Central memory CD4-positive, alpha-beta T cell (primary cell): ENCODE results near the gene JTB.

Experiments
- DNase-seq: peaks from one replicate; pipeline ENCODE4 v3.0.0; 2022

JTB gene

DNA sequence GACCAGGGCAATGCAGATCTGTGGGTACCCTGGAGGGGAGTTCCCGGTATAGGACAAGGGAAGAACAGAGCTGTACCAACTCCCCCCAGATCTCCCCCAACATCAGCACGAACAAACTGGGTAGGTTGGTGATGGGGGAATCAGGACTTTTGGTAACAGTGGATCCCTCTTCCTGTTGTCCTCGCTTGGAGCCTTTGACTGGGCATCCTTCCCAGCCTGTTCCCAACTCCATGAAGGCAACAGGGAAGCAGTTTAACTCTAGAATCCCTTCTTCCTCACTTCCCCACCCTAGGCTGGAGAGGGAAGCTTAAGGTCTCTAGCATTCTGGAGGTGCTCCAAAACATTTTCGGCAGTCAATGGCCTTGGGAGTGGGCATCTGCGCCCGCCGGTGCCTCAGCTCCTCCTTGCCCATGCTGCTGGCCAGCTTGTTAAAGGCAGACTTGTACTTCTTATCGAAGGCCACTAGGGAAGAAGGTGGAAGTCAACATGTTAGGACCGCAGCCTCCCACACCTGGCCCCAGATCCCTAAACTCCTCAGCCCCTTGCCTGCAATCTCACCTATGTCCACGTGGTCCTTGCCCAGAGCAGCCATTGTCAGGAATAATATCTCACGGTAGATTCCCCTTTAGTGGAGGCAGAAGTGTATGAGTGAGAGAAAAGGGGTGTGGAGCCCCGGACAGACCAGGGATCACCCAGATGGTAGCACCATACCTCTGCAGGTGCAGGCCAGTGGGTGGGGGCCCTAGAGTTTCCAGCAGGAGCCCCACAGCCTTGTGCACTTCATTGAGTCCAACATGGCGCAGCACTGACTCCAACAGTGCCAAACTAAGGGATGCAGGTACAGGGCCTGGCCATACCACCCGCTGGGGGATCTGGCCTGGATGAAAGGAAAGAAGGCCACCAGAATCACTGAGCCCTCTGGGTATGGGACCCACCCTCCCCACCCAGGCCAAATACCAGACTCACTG is 47.2 kb downstream of the JTB start:
- DNase-seq = no peak

DNA sequence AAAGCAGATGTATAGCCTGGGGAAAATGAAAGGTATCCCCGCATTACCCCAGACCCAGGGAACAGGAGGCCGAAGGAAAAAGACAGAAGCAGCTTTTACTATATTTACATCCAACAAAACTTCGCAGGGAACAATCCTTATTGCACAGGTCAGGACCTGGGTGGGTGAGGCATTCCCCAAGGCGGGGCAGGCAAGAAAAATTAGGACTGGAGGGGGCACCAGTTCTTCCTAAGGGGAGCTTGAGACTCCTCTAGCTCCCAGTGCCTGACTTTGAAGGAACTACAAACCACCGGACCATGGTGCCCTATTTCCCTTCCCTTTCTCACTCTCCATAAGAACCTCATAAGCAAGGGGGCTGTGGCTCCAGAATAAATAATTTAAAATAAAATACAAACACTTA is 48.0 kb downstream of the JTB start:
- DNase-seq = no peak

DNA sequence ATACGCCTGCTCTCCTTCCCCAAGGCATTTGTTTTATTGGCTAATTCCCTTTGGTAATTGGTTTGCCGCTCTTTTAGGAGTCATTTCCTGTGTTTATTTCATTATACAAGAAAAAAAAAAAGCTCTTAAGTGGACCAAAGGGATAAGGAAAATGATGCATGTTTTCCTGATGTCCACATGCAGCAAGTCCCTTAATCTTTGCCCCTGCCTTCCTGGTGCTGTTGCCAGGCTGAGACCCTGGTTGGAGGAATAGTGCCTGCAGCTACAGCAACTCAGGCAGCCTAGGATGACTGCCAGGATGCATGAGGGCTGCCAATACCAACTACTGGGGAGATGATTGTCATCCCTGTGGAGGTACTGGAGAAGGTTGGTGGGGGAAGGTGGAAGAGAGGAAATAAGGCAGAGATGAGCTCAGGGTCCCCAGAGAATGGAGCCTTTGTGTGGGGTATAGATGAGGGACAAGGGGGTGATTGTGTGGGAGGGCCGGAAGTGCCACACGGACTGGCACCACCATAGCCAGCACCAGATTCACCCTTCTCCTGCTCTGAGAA is 48.6 kb downstream of the JTB start:
- DNase-seq = no peak

DNA sequence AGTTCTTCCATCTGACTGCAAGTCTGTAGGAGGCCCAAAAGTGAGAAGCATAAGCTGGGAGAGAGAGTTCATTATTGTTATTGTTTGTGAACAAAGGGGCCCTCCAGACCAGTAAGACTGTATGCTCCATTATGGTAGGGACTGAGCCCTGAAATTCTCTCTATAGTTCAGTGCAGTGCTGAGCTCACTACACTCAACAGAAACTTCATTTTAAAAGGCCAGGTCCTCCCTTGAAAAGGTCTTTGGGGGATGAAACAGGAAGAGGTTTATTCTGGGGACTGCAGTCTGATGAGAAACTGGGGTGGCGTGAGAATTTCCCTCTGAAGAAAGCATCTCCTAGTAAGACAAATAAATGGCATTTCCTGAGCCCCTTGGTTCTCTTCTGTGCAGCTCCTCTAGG is 49.2 kb downstream of the JTB start:
- no peak for DNase-seq

DNA sequence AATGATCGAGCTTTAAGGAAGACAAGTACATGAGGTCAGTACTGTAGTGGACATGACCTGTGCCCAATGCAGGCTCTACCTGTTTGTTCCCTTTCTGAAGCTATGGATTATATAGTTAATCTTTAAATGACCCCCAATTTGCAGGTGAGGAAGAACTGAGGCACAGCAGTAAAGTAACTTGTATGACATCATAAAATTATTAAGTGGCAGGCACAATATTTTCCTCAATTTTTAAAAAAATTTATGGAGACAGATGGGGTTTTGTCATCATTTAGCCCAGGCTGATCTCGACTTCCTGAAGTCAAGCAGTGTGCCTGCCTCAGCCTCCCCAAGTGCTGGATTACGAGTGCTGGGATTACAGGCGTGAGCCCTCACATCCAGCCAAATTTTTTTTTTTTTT is 51.1 kb downstream of the JTB start:
- DNase-seq = no peak
